ENCODE results near the gene HBZ. TPM values are rescaled to one million over a fixed set of nuclear protein-coding genes. Genes with fewer than 3 reads are reported as not detected.

Gene HBZ
- total and polyA plus RNA-seq, 9 of the 15 experiments (the other 6 are each of a cell fraction or from before 2014, with no cell fraction given): 58.0 to 610 (median 113) TPM

- no TSS peak for BruUV-seq (replicated peaks)
- ChIA-PET POLR2A (interaction anchor here (0.6 to 1.0 kb wide), 2 partner anchors 10 to 102 kb away, joined by 3 to 4 read pairs; partner anchors contain the start of gene HBQ1), CTCF (ENCODE audit: low intra/inter-chr PET ratio) (no interaction called here)
- Histone ChIP-seq H3K27me3 (ENCODE audit: control insufficient read depth in 2 of 2, insufficient read depth in 2 of 2, low read length in 2 of 2) (no peaks in the 10 kb centered on the region), H3K4me2 (ENCODE audit: insufficient read depth, low read length) (no peak overlapping the region), H3K79me2 (ENCODE audit: control insufficient read depth, insufficient read depth, low read length) (peaks cover 4% of the 10 kb centered on the region; the same call in 1 of the 3 replicates), H4K20me1 (replicated peaks; ENCODE audit: control insufficient read depth, insufficient read depth, low read length) (no peaks in the 10 kb centered on the region), H3K4me3 (no peak overlapping the region), H3K9me3 (replicated peaks; ENCODE audit: control insufficient read depth, insufficient read depth, low read depth, low read length) (no peaks in the 10 kb centered on the region), H3K9me1 (ENCODE audit: control insufficient read depth, insufficient read depth, low read length) (no peaks in the 10 kb centered on the region), H3K4me1 (replicated peaks in 1 of 2; ENCODE audit: control insufficient read depth in 2 of 2, insufficient read depth in 2 of 2, low read length in 2 of 2) (peaks cover 24 to 65% of the 10 kb centered on the region in 2 experiments; a peak in 4 of 5 replicates), H3K9ac (ENCODE audit: insufficient read depth in 1 of 2, low read depth in 2 of 2, low read length in 2 of 2) (no peak overlapping the region), H3K36me3 (ENCODE audit: control insufficient read depth, insufficient read depth, low read length) (no peaks in the 10 kb centered on the region), H3K27ac (ENCODE audit: extremely low read depth, low read depth, low read length) (no peak overlapping the region), H2AFZ (ENCODE audit: low read depth, low read length) (no peak overlapping the region)
- ATAC-seq (no peak), DNase-seq (ENCODE audit: extremely low read depth in 1 of 4, low spot score in 3 of 4) (no peak), FAIRE-seq (no peak)
- in situ Hi-C loops (cut with MboI): no loop called here
- intact Hi-C loops (cut with micrococcal nuclease): no loop called here
- 38% methylated on average over 1 of the region's 1 CpG for WGBS (ENCODE audit: insufficient coverage, low coverage, missing lambda C conversion rate)
- TF ChIP-seq GABPB2 (CRISPR knock-in tag; conservative IDR thresholded peaks at IDR 0.05) (no peak), BRD9 (IDR thresholded peaks at IDR 0.05; ENCODE audit: low read depth, partially characterized antibody) (no peak), SMAD2 (IDR thresholded peaks at IDR 0.05; ENCODE audit: low read depth, low read length) (no peak), ZBTB11 (CRISPR knock-in tag; IDR thresholded peaks at IDR 0.05) (no peak), ZNF384 (IDR thresholded peaks at IDR 0.05; ENCODE audit: low read depth, low read length) (no peak), TGIF2 (CRISPR knock-in tag; IDR thresholded peaks at IDR 0.05) (no peak), NR2F6 (CRISPR knock-in tag; IDR thresholded peaks at IDR 0.05) (no peak), GABPB1 (CRISPR knock-in tag; IDR thresholded peaks at IDR 0.05) (no peak), ZNF512 (tag; IDR thresholded peaks at IDR 0.05) (no peak), NCOA6 (IDR thresholded peaks at IDR 0.05) (no peak), SIN3A (IDR thresholded peaks at IDR 0.05; ENCODE audit: borderline replicate concordance in 2 of 2, control insufficient read depth in 1 of 2, low read depth in 2 of 2, low read length in 2 of 2) (no peak), POLR3A (IDR thresholded peaks at IDR 0.05; ENCODE audit: borderline replicate concordance, extremely low read depth, insufficient read depth, insufficient read length) (no peak), MCM7 (IDR thresholded peaks at IDR 0.05) (no peak), PRPF4 (IDR thresholded peaks at IDR 0.05; ENCODE audit: insufficient read depth, low read depth, low read length, poor library complexity, severe bottlenecking) (no peak), ZNF57 (CRISPR knock-in tag; IDR thresholded peaks at IDR 0.05) (no peak)
Observed at GRCh38 chr16:170788-171187, 18.3 kb downstream of the HBZ start.
